Neutrophil (primary cell): ENCODE data around the gene SERPINF2.

Experiments used
- H3K27ac ChIP-seq: fragments of 200-600 bp; sonication (generic); 2 replicates; pipeline ENCODE4 v1.5.1; 2016; ENCODE audit warnings: mild to moderate bottlenecking, moderate library complexity
- H3K27me3 ChIP-seq: fragments of 200-600 bp; sonication (generic); 2 replicates; pipeline ENCODE4 v1.6.0; 2016; ENCODE audit warnings: mild to moderate bottlenecking
- H3K36me3 ChIP-seq: fragments of 200-600 bp; sonication (generic); 2 replicates; pipeline ENCODE4 v1.5.1; 2017
- H3K4me1 ChIP-seq, 2 experiments: fragments of 200-600 bp in 1 of 2; sonication (generic) in 1 of 2; 1 replicate in 1 of 2; 2 replicates in 1 of 2; pipeline versions ENCODE4 v1.5.1 to v1.6.1; 2013 to 2016; ENCODE audit warnings: low read depth in 1 of 2, low read length in 1 of 2, mild to moderate bottlenecking in 1 of 2, moderate library complexity in 1 of 2; ENCODE audit not compliant: control insufficient read depth in 1 of 2, insufficient read depth in 1 of 2
- H3K4me3 ChIP-seq, 2 experiments: fragments of 200-600 bp in 1 of 2; sonication (generic) in 1 of 2; 1 replicate in 1 of 2; 2 replicates in 1 of 2; pipeline ENCODE4 v1.5.1; 2013 to 2016; ENCODE audit warnings: low read depth in 1 of 2, low read length in 1 of 2, mild to moderate bottlenecking in 1 of 2, moderate library complexity in 1 of 2
- H3K9me3 ChIP-seq: fragments of 200-600 bp; sonication (generic); 2 replicates; pipeline ENCODE4 v1.5.1; 2016
- TF ChIP-seq, protein P1 (sequence below): fragments of 200-600 bp; sonication (generic); IDR thresholded peaks from 2 replicates; pipeline ENCODE4 v1.5.1; 2016; ENCODE audit warnings: antibody characterized with exemption

SERPINF2 gene

DNA sequence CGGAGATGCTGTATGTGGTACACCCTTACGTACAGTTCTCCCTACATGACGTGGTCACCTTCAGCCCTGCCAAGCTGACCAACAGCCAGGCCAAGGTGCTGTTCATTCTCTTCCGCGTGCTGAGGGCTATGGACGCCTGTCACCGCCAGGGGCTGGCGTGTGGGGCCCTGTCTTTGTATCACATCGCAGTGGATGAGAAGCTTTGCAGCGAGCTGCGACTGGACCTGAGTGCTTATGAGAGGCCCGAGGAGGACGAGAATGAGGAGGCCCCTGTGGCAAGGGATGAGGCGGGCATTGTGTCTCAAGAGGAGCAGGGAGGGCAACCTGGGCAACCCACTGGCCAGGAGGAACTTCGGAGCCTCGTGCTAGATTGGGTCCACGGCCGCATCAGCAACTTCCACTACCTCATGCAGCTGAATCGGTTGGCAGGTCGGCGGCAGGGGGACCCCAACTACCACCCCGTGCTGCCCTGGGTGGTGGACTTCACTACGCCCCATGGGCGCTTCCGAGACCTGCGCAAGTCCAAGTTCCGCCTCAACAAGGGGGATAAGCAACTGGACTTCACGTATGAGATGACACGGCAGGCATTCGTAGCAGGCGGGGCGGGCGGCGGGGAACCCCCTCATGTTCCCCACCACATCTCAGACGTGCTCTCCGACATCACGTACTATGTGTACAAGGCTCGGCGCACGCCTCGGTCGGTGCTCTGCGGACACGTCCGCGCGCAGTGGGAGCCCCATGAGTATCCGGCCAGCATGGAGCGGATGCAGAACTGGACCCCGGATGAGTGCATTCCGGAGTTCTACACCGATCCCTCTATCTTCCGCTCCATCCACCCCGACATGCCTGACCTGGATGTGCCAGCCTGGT is 16.8 kb upstream of the SERPINF2 start:
- Histone ChIP-seq H3K36me3 (peaks cover 23% of the 10 kb centered on the region), H3K4me1 (peaks cover 16 to 20% of the 10 kb centered on the region in 2 experiments), H3K27me3 (no peaks in the 10 kb centered on the region), H3K27ac (no peak overlapping the region), H3K4me3 (peak overlapping the region; percentile 77 to 84), H3K9me3 (no peaks in the 10 kb centered on the region)
- TF ChIP-seq, protein P1, sequence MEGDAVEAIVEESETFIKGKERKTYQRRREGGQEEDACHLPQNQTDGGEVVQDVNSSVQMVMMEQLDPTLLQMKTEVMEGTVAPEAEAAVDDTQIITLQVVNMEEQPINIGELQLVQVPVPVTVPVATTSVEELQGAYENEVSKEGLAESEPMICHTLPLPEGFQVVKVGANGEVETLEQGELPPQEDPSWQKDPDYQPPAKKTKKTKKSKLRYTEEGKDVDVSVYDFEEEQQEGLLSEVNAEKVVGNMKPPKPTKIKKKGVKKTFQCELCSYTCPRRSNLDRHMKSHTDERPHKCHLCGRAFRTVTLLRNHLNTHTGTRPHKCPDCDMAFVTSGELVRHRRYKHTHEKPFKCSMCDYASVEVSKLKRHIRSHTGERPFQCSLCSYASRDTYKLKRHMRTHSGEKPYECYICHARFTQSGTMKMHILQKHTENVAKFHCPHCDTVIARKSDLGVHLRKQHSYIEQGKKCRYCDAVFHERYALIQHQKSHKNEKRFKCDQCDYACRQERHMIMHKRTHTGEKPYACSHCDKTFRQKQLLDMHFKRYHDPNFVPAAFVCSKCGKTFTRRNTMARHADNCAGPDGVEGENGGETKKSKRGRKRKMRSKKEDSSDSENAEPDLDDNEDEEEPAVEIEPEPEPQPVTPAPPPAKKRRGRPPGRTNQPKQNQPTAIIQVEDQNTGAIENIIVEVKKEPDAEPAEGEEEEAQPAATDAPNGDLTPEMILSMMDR = no peak

DNA sequence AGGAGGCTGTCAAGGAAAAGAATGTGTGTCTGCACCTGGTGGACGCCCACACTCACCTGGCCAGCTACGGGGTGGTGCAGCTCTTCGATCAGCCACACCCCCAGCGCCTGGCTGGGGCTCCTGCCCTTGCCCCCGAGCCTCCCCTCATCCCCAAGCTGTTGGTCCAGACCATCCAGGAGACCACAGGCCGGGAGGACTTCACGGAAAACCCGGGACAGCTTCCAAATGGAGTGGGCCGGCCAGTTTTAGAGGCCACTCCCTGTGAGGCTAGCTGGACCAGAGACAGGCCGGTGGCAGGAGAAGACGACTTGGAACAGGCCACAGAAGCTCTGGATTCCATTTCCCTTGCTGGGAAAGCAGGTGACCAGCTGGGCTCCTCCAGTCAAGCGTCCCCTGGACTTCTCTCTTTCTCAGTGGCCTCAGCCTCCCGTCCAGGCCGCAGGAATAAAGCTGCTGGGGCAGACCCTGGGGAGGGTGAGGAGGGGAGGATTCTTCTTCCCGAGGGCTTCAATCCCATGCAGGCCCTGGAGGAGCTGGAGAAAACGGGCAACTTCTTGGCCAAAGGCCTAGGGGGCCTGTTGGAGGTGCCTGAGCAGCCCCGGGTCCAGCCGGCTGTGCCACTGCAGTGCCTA is 15.9 kb upstream of the SERPINF2 start:
- peaks cover 15 to 20% of the 10 kb centered on the region in 2 experiments for H3K4me1 ChIP-seq
- H3K27me3 ChIP-seq = no peaks in the 10 kb centered on the region
- H3K4me3 ChIP-seq = no peak overlapping the region
- H3K36me3 ChIP-seq = peaks cover 26% of the 10 kb centered on the region
- no peak overlapping the region for H3K27ac ChIP-seq
- TF ChIP-seq, protein P1 = no peak
- H3K9me3 ChIP-seq = no peaks in the 10 kb centered on the region

DNA sequence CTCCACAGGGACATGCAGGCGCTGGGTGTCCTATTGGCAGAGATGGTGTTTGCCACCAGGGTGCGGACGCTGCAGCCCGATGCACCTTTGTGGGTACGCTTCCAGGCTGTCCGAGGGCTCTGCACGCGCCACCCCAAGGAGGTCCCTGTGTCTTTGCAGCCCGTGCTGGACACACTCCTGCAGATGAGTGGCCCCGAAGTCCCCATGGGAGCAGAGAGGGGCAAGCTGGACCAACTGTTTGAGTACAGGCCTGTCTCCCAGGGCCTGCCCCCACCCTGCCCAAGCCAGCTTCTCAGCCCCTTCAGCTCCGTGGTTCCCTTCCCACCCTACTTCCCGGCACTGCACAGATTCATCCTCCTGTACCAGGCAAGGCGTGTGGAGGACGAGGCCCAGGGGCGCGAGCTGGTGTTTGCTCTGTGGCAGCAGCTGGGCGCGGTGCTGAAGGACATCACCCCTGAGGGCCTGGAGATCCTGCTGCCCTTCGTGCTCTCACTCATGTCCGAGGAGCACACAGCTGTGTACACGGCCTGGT is 15.3 kb upstream of the SERPINF2 start:
- Histone ChIP-seq H3K27me3 (no peaks in the 10 kb centered on the region), H3K9me3 (no peaks in the 10 kb centered on the region), H3K27ac (no peak overlapping the region), H3K4me1 (peaks cover 15 to 20% of the 10 kb centered on the region in 2 experiments), H3K4me3 (no peak overlapping the region), H3K36me3 (peaks cover 27% of the 10 kb centered on the region)
- TF ChIP-seq, protein P1 = no peak

DNA sequence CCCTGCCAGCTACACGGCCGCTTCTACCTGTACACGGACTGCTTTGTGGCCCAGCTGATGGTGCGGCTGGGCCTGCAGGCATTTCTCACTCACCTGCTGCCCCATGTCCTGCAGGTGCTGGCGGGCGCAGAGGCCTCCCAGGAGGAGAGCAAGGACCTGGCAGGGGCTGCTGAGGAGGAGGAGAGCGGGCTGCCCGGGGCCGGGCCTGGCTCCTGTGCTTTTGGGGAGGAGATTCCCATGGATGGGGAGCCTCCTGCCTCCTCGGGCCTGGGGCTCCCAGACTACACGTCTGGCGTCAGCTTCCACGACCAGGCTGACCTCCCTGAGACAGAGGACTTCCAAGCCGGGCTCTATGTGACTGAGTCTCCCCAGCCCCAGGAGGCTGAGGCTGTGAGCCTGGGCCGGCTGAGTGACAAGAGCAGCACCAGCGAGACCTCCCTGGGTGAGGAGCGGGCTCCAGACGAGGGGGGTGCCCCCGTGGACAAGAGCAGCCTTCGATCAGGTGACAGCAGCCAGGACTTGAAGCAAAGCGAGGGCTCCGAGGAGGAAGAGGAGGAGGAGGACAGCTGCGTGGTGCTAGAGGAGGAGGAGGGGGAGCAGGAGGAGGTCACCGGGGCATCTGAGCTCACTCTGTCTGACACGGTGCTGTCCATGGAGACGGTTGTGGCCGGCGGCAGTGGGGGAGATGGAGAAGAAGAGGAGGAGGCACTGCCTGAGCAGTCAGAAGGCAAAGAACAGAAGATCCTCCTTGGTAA is 14.6 kb upstream of the SERPINF2 start:
- Histone ChIP-seq H3K4me1 (peaks cover 15 to 20% of the 10 kb centered on the region in 2 experiments), H3K4me3 (no peak overlapping the region), H3K9me3 (no peaks in the 10 kb centered on the region), H3K27me3 (no peaks in the 10 kb centered on the region), H3K36me3 (peaks cover 35% of the 10 kb centered on the region), H3K27ac (no peak overlapping the region)
- TF ChIP-seq, protein P1 = no peak

DNA sequence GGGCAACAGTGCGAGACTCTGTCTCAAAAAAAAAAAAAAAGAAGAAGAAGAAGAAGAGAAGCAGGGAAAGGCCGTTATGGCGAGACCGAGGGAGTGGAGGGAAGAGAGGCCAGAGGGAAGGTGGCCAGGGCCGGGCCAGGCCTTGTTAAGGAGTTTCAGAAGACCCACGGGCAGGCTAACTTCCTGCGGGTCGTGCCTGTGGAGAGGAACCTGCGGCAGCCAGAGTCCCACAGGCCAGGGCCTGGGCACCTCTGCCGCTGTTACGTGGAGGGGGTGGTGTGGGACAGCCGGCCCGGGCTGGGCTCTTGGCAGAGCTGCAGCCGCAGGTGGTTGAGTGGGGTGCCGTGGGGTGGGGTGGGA is 12.7 kb upstream of the SERPINF2 start:
- peaks cover 7% of the 10 kb centered on the region in 2 experiments for H3K4me1 ChIP-seq

More for the DNA sequence above, 12.7 kb upstream of the SERPINF2 start:
- H3K27me3 ChIP-seq = no peaks in the 10 kb centered on the region
- no peak overlapping the region for H3K27ac ChIP-seq
- TF ChIP-seq, protein P1 = no peak
- no peak overlapping the region for H3K4me3 ChIP-seq
- H3K36me3 ChIP-seq = peaks cover 49% of the 10 kb centered on the region
- no peaks in the 10 kb centered on the region for H3K9me3 ChIP-seq
